ENCODE data around the gene INPP4A.

DNA sequence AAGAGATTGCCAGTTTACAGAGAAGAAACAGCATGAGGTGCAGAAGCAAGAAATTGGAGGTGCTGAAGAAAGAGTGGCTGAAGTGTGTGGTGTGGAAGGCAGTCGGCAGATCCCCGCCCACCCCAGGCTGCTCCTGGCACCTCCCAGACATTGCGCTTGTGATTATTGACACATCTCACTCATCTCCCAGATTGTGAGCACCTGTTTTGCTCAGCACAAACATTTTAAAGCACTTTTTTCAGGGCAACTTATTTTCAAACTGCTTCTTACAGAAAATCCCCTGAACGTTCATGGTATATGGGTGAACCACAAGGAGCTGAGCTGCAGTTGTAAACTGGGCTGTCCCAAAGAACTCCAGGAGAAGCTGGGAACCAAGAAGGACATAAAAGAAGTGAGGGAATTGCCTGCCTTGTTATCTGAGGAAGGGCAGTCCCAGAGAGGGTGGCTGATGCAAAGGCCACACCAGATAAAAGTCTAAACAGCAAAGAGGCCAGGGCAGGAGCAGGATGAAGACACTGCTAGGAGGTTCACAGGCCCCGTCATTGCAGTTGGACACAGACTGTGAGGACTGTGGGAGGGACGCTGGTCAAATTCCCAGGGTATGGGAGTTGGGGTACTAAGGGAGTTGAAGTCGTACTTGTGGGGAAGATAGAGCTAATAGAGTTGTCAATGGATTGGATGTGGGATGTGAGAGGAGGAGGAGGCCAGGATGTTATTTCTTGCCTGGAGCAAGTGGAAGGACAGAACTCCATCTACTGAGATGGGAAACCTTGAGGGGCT lies 65.1 kb downstream of the INPP4A start:
- TF ChIP-seq POLR2A (IDR thresholded peaks at IDR 0.05): no peak
- TF ChIP-seq, protein P1, sequence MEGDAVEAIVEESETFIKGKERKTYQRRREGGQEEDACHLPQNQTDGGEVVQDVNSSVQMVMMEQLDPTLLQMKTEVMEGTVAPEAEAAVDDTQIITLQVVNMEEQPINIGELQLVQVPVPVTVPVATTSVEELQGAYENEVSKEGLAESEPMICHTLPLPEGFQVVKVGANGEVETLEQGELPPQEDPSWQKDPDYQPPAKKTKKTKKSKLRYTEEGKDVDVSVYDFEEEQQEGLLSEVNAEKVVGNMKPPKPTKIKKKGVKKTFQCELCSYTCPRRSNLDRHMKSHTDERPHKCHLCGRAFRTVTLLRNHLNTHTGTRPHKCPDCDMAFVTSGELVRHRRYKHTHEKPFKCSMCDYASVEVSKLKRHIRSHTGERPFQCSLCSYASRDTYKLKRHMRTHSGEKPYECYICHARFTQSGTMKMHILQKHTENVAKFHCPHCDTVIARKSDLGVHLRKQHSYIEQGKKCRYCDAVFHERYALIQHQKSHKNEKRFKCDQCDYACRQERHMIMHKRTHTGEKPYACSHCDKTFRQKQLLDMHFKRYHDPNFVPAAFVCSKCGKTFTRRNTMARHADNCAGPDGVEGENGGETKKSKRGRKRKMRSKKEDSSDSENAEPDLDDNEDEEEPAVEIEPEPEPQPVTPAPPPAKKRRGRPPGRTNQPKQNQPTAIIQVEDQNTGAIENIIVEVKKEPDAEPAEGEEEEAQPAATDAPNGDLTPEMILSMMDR (IDR thresholded peaks at IDR 0.05): no peak

Measured in upper lobe of left lung (tissue), 4 donors.